ENCODE measurements around the gene HMCN1. TPM values are rescaled to one million over a fixed set of nuclear protein-coding genes. Genes with fewer than 3 reads are reported as not detected.
"Not testable (repeated sequence)": the region's sequence is repeated elsewhere in the genome, so short reads cannot be mapped to it uniquely, and the experiment has no call there.

The HMCN1 gene
- total and polyA plus RNA-seq, 8 donors: 0.12 to 15.1 (median 0.86) TPM

- Histone ChIP-seq H3K27me3 (no peaks in the 10 kb centered on the region), H3K4me1 (no peaks in the 10 kb centered on the region), H3K4me3 (no peak overlapping the region), H3K36me3 (no peaks in the 10 kb centered on the region), H3K9me3 (no peaks in the 10 kb centered on the region), H3K27ac (no peak overlapping the region)
- TF ChIP-seq POLR2AphosphoS5 (IDR thresholded peaks at IDR 0.05): no peak
- no peak for TF ChIP-seq CTCF (IDR thresholded peaks at IDR 0.05)
- no peak for TF ChIP-seq POLR2A (IDR thresholded peaks at IDR 0.05)
- intact Hi-C loops (cut with DNase I; ENCODE audit: low total_unique reads): no loop called here
- 51 to 76% (median 69%) methylated on average over 5 of the region's 5 CpGs for WGBS, 5 donors
- DNase-seq: no peak
Measured at GRCh38 chr1:185774394-185774793, 40.2 kb downstream of the HMCN1 start.

GRCh38 chr1:185775501-185775900, 41.3 kb downstream of the HMCN1 start:
- TF ChIP-seq CTCF (IDR thresholded peaks at IDR 0.05) (no peak), EP300 (IDR thresholded peaks at IDR 0.05) (no peak), POLR2AphosphoS5 (IDR thresholded peaks at IDR 0.05) (no peak), POLR2A (IDR thresholded peaks at IDR 0.05) (no peak)
- intact Hi-C loops (cut with DNase I; ENCODE audit: low total_unique reads): no loop called here
- Histone ChIP-seq H3K4me3 (no peak overlapping the region), H3K27ac (no peak overlapping the region), H3K36me3 (no peaks in the 10 kb centered on the region), H3K4me1 (no peaks in the 10 kb centered on the region), H3K9me3 (no peaks in the 10 kb centered on the region), H3K27me3 (no peaks in the 10 kb centered on the region)
- DNase-seq: no peak

- H3K9me3 ChIP-seq: no peaks in the 10 kb centered on the region
- no peaks in the 10 kb centered on the region for H3K4me1 ChIP-seq
- no peak for DNase-seq
- intact Hi-C loops (cut with DNase I; ENCODE audit: low total_unique reads): no loop called here
- TF ChIP-seq CTCF (IDR thresholded peaks at IDR 0.05) (no peak), POLR2A (IDR thresholded peaks at IDR 0.05) (no peak), POLR2AphosphoS5 (IDR thresholded peaks at IDR 0.05) (no peak), EP300 (IDR thresholded peaks at IDR 0.05) (no peak)
- no peaks in the 10 kb centered on the region for H3K36me3 ChIP-seq
- H3K27ac ChIP-seq: no peak overlapping the region
- H3K27me3 ChIP-seq: no peaks in the 10 kb centered on the region
- no peak overlapping the region for H3K4me3 ChIP-seq
Measured at GRCh38 chr1:185776522-185776921, 42.3 kb downstream of the HMCN1 start.

GRCh38 chr1:185783860-185784259, 49.7 kb downstream of the HMCN1 start:
- H3K27me3 ChIP-seq; H3K27ac ChIP-seq; intact Hi-C loops (cut with DNase I; ENCODE audit: low total_unique reads); H3K9me3 ChIP-seq; H3K4me1 ChIP-seq; DNase-seq; H3K36me3 ChIP-seq; H3K4me3 ChIP-seq: not testable (repeated sequence)
- 83 to 92% (median 86%) methylated on average over 8 to 10 of the region's 10 CpGs for WGBS, 5 donors

GRCh38 chr1:185785586-185785985, 51.4 kb downstream of the HMCN1 start:
- DNase-seq: no peak
- no peak overlapping the region for H3K27ac ChIP-seq
- H3K36me3 ChIP-seq: no peaks in the 10 kb centered on the region
- no peaks in the 10 kb centered on the region for H3K27me3 ChIP-seq
- no peak for TF ChIP-seq CTCF (IDR thresholded peaks at IDR 0.05)
- TF ChIP-seq POLR2AphosphoS5 (IDR thresholded peaks at IDR 0.05): no peak
- TF ChIP-seq EP300 (IDR thresholded peaks at IDR 0.05): no peak
- TF ChIP-seq POLR2A (IDR thresholded peaks at IDR 0.05): no peak
- 80 to 88% (median 86%) methylated on average over 3 of the region's 3 CpGs for WGBS, 5 donors
- no peak overlapping the region for H3K4me3 ChIP-seq
- intact Hi-C loops (cut with DNase I; ENCODE audit: low total_unique reads): no loop called here
- H3K9me3 ChIP-seq: peaks cover 0 to 5% (median 0%) of the 10 kb centered on the region in 4 donors
- H3K4me1 ChIP-seq: no peaks in the 10 kb centered on the region

Data from stomach (tissue), 9 donors.